Measurements from ENCODE around the gene SEPTIN5. TPM values are rescaled to one million over a fixed set of nuclear protein-coding genes. Genes with fewer than 3 reads are reported as not detected.

Gene SEPTIN5
- total RNA-seq, 1 experiment from 2014 or later: 2.0 TPM

DNA sequence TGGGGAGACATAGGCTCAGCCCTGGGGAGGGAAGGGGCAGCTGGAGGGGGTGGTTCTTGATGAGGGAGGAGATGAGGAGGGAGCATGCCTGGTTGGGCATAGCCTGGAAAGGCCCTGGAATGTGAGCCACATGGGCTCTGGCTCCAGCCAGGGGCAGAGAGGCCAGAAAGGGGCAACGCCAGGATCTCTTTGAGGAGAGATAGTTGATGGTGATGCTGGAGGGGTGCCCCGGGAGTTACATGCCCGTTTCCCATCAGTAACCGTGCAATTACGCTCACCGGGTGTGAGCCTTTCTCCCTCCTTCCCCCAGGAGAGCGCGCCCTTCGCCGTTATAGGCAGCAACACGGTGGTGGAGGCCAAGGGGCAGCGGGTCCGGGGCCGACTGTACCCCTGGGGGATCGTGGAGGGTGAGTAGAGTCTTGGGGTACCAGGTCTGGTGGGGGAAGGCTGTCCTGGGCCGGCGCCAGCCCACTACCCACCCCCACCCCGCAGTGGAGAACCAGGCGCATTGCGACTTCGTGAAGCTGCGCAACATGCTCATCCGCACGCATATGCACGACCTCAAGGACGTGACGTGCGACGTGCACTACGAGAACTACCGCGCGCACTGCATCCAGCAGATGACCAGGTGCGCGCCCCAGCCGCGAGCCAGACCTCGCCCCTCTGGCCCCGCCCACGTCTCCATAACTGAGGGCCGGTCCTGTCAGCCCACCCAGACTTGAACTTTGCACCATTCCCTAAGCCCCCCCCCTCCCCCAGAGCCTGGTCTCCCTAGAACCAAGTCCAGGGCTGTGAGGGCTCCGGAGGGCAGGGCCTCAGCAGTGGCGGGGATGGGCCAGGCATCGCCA, 7.3 kb downstream of the SEPTIN5 start:
- H3K4me3 Mint-ChIP-seq (ENCODE audit: unreplicated experiment): no peak overlapping the region
- ChIA-PET CTCF (no interaction called here), POLR2A (interaction anchor here (0.9 kb wide), 1 partner anchor 9 kb away, joined by 3 read pairs; no protein-coding TSS in a partner anchor)
- peaks cover 3% of the 10 kb centered on the region for H3K4me1 Mint-ChIP-seq (ENCODE audit: insufficient read depth, unreplicated experiment)
- H3K27ac Mint-ChIP-seq (ENCODE audit: low read depth, unreplicated experiment): no peak overlapping the region
- H3K9me3 Mint-ChIP-seq (ENCODE audit: unreplicated experiment): peaks cover 9% of the 10 kb centered on the region
- no TSS peak for BruUV-seq (replicated peaks)
- intact Hi-C loops (cut with micrococcal nuclease): no loop called here
- DNase-seq (ENCODE audit: unreplicated experiment): no peak
- TF ChIP-seq CTCF (IDR thresholded peaks at IDR 0.05; ENCODE audit: unreplicated experiment): no peak
- no peaks in the 10 kb centered on the region for H3K36me3 Mint-ChIP-seq (ENCODE audit: insufficient read depth, unreplicated experiment)
- no peaks in the 10 kb centered on the region for H3K27me3 Mint-ChIP-seq (ENCODE audit: insufficient read depth, unreplicated experiment)

DNA sequence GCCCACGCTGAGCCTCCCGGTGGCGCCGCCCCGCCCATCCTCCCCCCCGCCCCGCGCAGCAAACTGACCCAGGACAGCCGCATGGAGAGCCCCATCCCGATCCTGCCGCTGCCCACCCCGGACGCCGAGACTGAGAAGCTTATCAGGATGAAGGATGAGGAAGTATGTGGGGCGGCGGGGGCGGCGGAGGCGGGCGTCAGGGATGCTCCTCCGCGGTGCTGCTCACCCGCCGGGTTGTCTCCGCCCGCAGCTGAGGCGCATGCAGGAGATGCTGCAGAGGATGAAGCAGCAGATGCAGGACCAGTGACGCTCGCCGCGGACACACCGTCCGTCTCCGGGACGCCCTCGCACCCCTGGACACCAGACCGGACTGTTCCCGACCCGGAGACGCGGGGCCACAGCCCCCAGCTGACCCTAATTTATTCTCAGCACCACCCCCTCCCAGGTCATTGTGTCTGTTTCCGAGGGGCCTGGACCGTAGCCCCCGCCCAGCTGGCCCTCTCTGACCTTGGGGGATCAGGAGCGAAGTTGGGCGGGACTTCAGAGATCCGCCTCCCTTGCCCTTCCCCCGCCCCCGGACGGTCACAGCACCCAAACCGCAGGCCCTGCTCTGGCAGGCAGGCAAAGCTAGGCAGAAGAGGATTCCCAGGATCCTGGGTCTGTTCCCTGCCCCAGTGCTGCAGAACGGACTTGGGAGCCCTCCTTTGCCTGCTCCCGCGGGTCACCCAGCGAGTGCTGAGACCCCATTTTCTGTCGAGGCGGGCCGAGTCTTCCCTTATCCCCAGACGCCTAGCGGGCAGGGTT, 8.1 kb downstream of the SEPTIN5 start:
- Mint-ChIP-seq H3K36me3 (ENCODE audit: insufficient read depth, unreplicated experiment) (no peaks in the 10 kb centered on the region), H3K27me3 (ENCODE audit: insufficient read depth, unreplicated experiment) (no peaks in the 10 kb centered on the region), H3K4me1 (ENCODE audit: insufficient read depth, unreplicated experiment) (peaks cover 3% of the 10 kb centered on the region), H3K9me3 (ENCODE audit: unreplicated experiment) (peaks cover 9% of the 10 kb centered on the region), H3K4me3 (ENCODE audit: unreplicated experiment) (no peak overlapping the region), H3K27ac (ENCODE audit: low read depth, unreplicated experiment) (no peak overlapping the region)
- no peak for TF ChIP-seq CTCF (IDR thresholded peaks at IDR 0.05; ENCODE audit: unreplicated experiment)
- CTCF ChIA-PET: no interaction called here
- intact Hi-C loops (cut with micrococcal nuclease): no loop called here
- POLR2A ChIA-PET: no interaction called here
- BruUV-seq (replicated peaks): no TSS peak
- DNase-seq (ENCODE audit: unreplicated experiment): no peak

DNA sequence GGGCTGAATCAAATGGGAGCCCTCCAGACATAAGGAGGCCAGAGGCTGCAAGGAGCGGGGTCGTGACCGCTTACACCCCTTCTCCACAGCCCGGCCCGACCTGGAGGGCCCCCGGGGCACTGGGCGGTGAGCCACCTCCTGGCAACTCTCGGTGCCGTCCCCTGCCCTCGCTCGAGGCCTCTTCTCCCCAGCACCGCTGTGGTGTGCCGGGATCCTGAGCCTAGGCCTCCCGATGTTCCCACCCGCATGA, 8.6 kb downstream of the SEPTIN5 start:
- ChIA-PET CTCF (no interaction called here), POLR2A (no interaction called here)
- peaks cover 9% of the 10 kb centered on the region for H3K9me3 Mint-ChIP-seq (ENCODE audit: unreplicated experiment)
- no peak for TF ChIP-seq CTCF (IDR thresholded peaks at IDR 0.05; ENCODE audit: unreplicated experiment)
- intact Hi-C loops (cut with micrococcal nuclease): no loop called here
- no peaks in the 10 kb centered on the region for H3K36me3 Mint-ChIP-seq (ENCODE audit: insufficient read depth, unreplicated experiment)
- no peak overlapping the region for H3K27ac Mint-ChIP-seq (ENCODE audit: low read depth, unreplicated experiment)
- no TSS peak for BruUV-seq (replicated peaks)
- no peaks in the 10 kb centered on the region for H3K4me1 Mint-ChIP-seq (ENCODE audit: insufficient read depth, unreplicated experiment)
- no peak for DNase-seq (ENCODE audit: unreplicated experiment)
- H3K4me3 Mint-ChIP-seq (ENCODE audit: unreplicated experiment): no peak overlapping the region
- H3K27me3 Mint-ChIP-seq (ENCODE audit: insufficient read depth, unreplicated experiment): no peaks in the 10 kb centered on the region

- intact Hi-C loops (cut with micrococcal nuclease): no loop called here
- Mint-ChIP-seq H3K4me3 (ENCODE audit: unreplicated experiment) (no peak within 1 kb of the TSS), H3K27me3 (ENCODE audit: insufficient read depth, unreplicated experiment) (no peaks in the 10 kb centered on the region), H3K27ac (ENCODE audit: low read depth, unreplicated experiment) (no peak within 1 kb of the TSS), H3K9me3 (ENCODE audit: unreplicated experiment) (peaks cover 9% of the 10 kb centered on the region), H3K4me1 (ENCODE audit: insufficient read depth, unreplicated experiment) (no peaks in the 10 kb centered on the region), H3K36me3 (ENCODE audit: insufficient read depth, unreplicated experiment) (no peaks in the 10 kb centered on the region)
- CTCF ChIA-PET: interaction anchor here (0.7 kb wide), 1 partner anchor 11 kb away, joined by 4 read pairs; no protein-coding TSS in a partner anchor
- no peak for TF ChIP-seq CTCF (IDR thresholded peaks at IDR 0.05; ENCODE audit: unreplicated experiment)
- POLR2A ChIA-PET: no interaction called here
- no TSS peak for BruUV-seq (replicated peaks)
- no peak for DNase-seq (ENCODE audit: unreplicated experiment)
Measured at GRCh38 chr22:19723232-19723982, 9.1 kb downstream of the SEPTIN5 start, which contains the start of gene GP1BB. Gene GP1BB (plus strand): TSS chr22:19723539. CDS start chr22:19723570, 31 bp downstream.
